Left ventricle myocardium inferior (tissue), 1 donor: ENCODE results near the gene SEC24A. TPM values are rescaled to one million over a fixed set of nuclear protein-coding genes. Genes with fewer than 3 reads are reported as not detected.

Source experiments
- DNase-seq: peaks from one replicate; pipeline ENCODE4 v3.0.0-alpha.2; 2020
- H3K27ac ChIP-seq: fragments of 200-600 bp; replicated peaks from 2 replicates; pipeline ENCODE4 v1.8.0; 2021
- H3K27me3 ChIP-seq: fragments of 200-600 bp; 2 replicates; pipeline ENCODE4 v1.8.0; 2021; ENCODE audit warnings: low read depth
- H3K36me3 ChIP-seq: fragments of 200-600 bp; 2 replicates; pipeline ENCODE4 v1.8.0; 2021
- H3K4me1 ChIP-seq: fragments of 200-600 bp; 2 replicates; pipeline ENCODE4 v1.8.0; 2021
- H3K4me3 ChIP-seq: fragments of 200-600 bp; 2 replicates; pipeline ENCODE4 v1.8.0; 2021; ENCODE audit warnings: mild to moderate bottlenecking, moderate library complexity
- H3K9me3 ChIP-seq: fragments of 200-600 bp; replicated peaks from 2 replicates; pipeline ENCODE4 v1.8.0; 2021
- intact Hi-C: fragments of 100-400 bp; cut with micrococcal nuclease; formaldehyde crosslinking; loops from one replicate; pipeline ENCODE4 v1.11.0; 2022
- total RNA-seq: library from RNA; stranded (reverse); fragmentation: NEBNext Ultra II Directional; extraction: Animal tissue kit (Norgen Biotek cat#: 25700); gene quantifications from one replicate; pipeline ENCODE4 v1.2.1, GENCODE V29; 2021
- TF ChIP-seq, protein P1 (sequence below): fragments of 200-600 bp; IDR thresholded peaks from 2 replicates; pipeline ENCODE4 v1.8.0; 2021; ENCODE audit warnings: antibody characterized with exemption, mild to moderate bottlenecking, borderline replicate concordance
- donor health status: DM: no; HTN: yes; CAD: no; lungs with severe emphysema.

The SEC24A gene
- total RNA-seq, 1 donor from 2014 or later: 7.5 TPM

DNA sequence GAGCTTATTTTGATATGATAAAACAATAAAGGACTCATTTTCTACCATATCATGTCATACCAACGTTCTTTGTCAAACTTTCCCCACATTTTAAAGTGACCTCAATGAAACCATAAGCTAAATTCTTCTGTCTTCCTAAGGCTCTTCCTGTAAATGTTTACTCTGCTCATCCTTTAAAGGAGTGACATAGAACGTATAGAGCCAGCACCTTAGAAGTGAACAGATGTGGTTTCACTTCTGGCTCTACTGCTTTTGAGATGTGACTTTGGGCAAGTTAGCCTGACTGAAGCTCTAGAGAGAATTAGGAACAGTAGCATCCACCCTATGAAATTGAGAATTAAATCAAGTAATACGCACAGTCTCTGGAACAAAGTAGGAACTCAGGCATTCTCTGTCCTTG, 40.0 kb upstream of the SEC24A start:
- TF ChIP-seq, protein P1, sequence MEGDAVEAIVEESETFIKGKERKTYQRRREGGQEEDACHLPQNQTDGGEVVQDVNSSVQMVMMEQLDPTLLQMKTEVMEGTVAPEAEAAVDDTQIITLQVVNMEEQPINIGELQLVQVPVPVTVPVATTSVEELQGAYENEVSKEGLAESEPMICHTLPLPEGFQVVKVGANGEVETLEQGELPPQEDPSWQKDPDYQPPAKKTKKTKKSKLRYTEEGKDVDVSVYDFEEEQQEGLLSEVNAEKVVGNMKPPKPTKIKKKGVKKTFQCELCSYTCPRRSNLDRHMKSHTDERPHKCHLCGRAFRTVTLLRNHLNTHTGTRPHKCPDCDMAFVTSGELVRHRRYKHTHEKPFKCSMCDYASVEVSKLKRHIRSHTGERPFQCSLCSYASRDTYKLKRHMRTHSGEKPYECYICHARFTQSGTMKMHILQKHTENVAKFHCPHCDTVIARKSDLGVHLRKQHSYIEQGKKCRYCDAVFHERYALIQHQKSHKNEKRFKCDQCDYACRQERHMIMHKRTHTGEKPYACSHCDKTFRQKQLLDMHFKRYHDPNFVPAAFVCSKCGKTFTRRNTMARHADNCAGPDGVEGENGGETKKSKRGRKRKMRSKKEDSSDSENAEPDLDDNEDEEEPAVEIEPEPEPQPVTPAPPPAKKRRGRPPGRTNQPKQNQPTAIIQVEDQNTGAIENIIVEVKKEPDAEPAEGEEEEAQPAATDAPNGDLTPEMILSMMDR: no peak
- peaks cover 92% of the 10 kb centered on the region for H3K36me3 ChIP-seq
- no peaks in the 10 kb centered on the region for H3K9me3 ChIP-seq
- H3K27me3 ChIP-seq: no peaks in the 10 kb centered on the region
- no peak for DNase-seq
- intact Hi-C loops: no loop called here
- H3K27ac ChIP-seq: peak overlapping the region; percentile 47
- H3K4me3 ChIP-seq: no peak overlapping the region
- H3K4me1 ChIP-seq: peaks cover 18% of the 10 kb centered on the region

DNA sequence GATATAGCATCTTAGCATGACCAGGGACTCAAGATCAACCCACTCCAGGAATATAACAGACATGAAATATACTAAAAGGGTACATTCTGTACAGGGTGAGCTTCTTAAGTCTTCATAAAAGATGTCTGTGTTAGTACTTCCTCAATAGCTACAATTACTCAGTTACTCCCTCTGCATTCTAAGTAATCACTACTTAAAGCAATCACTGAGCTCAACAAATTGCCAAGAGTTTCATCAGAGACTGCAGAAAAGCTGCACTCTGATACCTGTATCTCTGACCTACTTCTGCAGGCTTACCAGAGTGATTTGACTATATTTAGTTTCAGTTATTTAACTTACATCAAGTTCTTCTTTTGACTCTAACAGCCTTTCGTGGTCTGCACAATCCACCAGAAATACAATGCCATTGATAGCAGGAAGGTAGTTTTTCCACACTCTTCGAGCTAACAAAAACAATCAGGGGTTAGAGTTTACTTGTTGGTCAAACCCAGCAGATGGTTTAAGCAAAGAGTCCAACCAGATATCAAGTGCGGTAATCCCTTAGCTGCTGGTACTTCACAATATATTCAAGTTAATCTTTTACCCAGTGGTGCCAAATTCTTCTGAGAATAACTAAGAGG, 39.2 kb upstream of the SEC24A start:
- Histone ChIP-seq H3K9me3 (no peaks in the 10 kb centered on the region), H3K4me1 (peaks cover 18% of the 10 kb centered on the region), H3K27ac (peak overlapping the region; percentile 47), H3K27me3 (no peaks in the 10 kb centered on the region), H3K4me3 (no peak overlapping the region), H3K36me3 (peaks cover 92% of the 10 kb centered on the region)
- no peak for DNase-seq
- intact Hi-C loops: no loop called here
- TF ChIP-seq, protein P1: no peak

DNA sequence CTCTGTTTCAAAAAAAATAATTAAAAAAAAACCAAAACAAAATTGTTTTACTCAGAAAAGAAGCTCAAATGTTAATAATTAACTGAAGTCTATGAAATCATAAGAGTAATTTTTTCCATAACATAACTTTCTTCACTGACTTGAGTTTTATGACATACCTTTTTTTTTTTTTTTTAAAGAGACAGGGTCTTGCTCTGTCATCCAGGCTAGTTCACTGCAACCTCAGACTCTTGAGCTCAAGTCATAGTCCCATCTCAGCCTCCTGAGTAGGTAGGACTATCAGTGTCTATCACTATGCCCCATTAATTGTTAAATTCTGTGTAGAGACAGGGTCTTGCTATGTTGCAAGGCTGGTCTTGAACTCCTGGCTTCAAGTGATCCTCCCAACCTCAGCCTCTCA, 37.9 kb upstream of the SEC24A start:
- H3K27me3 ChIP-seq: no peaks in the 10 kb centered on the region
- H3K36me3 ChIP-seq: peaks cover 92% of the 10 kb centered on the region
- no peak for DNase-seq
- TF ChIP-seq, protein P1: no peak
- intact Hi-C loops: no loop called here
- H3K27ac ChIP-seq: no peak overlapping the region
- no peak overlapping the region for H3K4me3 ChIP-seq
- peaks cover 18% of the 10 kb centered on the region for H3K4me1 ChIP-seq
- H3K9me3 ChIP-seq: no peaks in the 10 kb centered on the region

GRCh38 chr5:134611515-134611914, 37.1 kb upstream of the SEC24A start:
- Histone ChIP-seq H3K9me3 (no peaks in the 10 kb centered on the region), H3K4me1 (peaks cover 18% of the 10 kb centered on the region), H3K27ac (no peak overlapping the region), H3K4me3 (no peak overlapping the region), H3K27me3 (no peaks in the 10 kb centered on the region), H3K36me3 (peaks cover 92% of the 10 kb centered on the region)
- TF ChIP-seq, protein P1: no peak
- intact Hi-C loops: no loop called here
- DNase-seq: no peak

GRCh38 chr5:134614450-134615085, 34.0 kb upstream of the SEC24A start:
- intact Hi-C loops: no loop called here
- DNase-seq: no peak
- Histone ChIP-seq H3K36me3 (peaks cover 92% of the 10 kb centered on the region), H3K27ac (no peak overlapping the region), H3K4me1 (peaks cover 6% of the 10 kb centered on the region), H3K27me3 (no peaks in the 10 kb centered on the region), H3K4me3 (no peak overlapping the region), H3K9me3 (no peaks in the 10 kb centered on the region)
- TF ChIP-seq, protein P1: no peak
